LHCN-M2 (cell line): ENCODE data around the gene SETBP1. TPM values are rescaled to one million over a fixed set of nuclear protein-coding genes. Genes with fewer than 3 reads are reported as not detected.
"Not testable (repeated sequence)": the region's sequence is repeated elsewhere in the genome, so short reads cannot be mapped to it uniquely, and the experiment has no call there.

Experiments
- DNase-seq: peaks from one replicate; pipeline ENCODE4 v3.0.0-alpha.2; 2012; ENCODE audit warnings: low read depth
- total RNA-seq: library from RNA; depleted of rRNA; stranded (reverse); fragments of >200 nt; gene quantifications from 2 replicates; pipeline ENCODE4 v1.2.3, GENCODE V29; 2014

SETBP1 gene
- total RNA-seq, 1 experiment from 2014 or later, result 1.6 TPM

- no peak for DNase-seq
Observed at GRCh38 chr18:44704135-44704789, 23.6 kb downstream of the SETBP1 start.

GRCh38 chr18:44705075-44705675 lies 24.5 kb downstream of the SETBP1 start:
- no peak for DNase-seq

DNA sequence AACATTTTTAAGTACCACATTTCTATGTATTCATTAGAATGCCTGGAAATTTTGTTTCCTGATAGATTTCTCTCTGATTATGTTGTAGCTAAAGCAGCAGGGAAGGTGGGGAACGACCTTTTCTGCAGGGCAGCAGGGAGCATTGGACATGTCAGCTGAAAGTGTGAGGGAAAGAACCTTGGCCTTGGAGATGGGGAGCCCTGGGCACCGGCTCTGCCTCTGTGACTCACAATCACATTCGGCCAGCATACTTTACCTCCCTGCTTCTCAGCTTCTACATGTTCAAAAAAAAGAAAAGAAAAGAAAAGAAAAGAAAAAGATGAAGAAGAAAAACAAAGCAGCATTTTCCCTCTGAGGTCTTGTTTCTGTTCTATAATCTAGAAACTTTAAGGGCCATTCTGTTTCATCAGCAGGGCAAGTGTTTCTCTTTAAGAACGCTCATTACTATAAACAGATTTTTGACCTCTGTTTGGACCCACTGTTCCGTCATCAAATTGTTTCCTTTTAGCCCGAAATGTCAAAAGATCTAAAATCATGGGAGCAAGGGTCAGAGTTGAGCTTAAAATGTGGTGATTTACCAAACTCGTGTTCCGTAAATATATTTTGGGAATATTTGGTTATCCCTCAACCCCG lies 27.9 kb downstream of the SETBP1 start:
- no peak for DNase-seq

DNA sequence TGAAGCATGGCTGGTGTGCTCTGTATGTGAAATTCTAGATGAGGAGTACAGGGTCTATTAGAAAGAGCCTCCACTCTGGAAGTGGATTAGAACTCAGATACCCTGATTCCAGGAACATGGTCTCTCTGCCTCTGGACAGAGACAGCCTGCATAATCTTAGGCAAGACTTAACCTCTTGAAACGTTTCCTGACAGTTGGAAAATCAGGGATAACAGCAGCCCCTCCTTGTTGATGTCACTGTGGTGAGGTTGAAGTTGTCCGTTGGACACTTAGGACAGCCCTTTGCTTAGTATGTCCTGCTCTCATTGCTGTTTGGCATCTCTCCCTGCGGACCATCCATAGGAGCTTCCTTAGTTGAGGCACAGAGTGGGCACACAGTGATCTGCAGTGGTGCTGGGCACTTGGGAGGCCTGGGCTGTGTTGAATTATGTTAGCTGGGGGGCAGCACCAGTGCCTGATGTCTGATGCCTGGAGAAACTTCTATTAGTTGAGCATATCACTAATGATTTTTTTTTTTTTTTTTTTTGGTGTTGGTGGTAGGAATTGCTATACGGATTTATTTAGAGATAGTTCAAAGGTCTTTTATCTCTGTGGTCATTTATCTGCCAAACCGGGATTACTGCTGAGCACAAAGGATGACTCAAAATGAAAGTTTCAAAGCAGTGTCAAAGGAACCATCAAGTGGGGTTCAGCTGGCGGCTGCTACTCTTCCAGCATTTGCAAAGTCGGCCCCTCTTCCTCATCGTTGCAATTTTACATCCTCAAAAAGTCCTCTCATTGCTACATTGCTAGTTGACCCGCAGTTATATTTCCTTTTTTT lies 28.8 kb downstream of the SETBP1 start:
- DNase-seq, result peak; percentile 15

DNA sequence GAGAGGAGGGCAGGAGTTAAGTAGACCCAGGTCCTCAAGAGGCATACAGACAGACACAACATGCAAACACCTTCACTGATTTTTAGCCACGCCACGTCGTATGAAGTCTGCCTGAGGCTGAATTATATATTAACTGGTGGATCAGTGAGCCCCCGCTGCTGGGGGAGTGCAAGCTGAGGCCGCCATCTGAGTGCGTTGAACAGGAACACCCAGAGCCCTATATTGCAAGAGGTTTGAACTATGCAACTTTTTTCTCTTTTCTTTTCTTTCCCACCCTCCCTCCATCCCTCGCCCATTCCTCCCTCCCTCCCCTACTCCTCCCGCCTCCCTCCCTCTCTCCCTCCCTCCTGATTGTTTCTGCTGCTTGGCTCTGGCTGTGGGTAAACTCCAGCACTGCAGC lies 30.2 kb downstream of the SETBP1 start:
- DNase-seq, result no peak

- DNase-seq, result no peak
Observed at GRCh38 chr18:44712025-44712424, 31.3 kb downstream of the SETBP1 start.

DNA sequence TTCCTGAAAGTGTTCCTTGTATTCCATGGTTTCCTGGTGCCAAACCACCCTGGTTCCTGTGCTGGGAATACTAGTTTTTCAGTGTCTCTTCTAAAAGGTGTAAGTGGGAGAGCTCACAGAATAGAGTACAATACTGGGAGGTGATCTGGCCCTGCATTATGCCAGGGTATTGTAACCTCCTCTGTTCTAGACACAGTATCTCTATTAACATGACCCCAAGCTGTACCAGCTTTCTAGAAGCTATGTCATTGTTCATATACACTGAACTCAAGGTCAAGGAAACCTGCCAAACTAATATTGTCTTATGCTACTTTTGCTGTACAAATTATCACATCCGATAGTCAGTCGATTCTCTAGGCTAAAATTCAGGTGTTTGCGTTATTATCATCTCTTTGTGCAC lies 32.7 kb downstream of the SETBP1 start:
- no peak for DNase-seq

- no peak for DNase-seq
Observed at GRCh38 chr18:44714376-44714775, 33.7 kb downstream of the SETBP1 start.

DNA sequence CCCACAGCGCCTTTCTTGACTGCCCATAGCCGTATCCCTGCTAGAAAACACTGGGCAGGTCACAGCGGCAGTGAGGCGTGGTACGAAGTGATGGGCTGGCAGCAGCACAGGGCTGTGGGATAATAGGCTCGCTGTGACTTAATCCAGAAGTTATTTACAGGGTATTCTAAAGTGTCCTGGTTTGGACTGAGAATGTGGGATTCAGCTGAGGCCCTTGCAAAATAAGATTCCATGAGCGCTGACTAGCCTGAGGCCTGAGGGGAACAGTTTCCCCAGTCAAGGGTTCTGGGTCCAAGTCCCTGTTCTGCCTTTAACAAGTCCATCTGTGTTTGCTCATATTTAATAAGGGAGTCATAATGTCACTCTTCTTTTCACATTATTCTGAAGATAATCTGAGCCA lies 34.6 kb downstream of the SETBP1 start:
- DNase-seq, result peak; percentile 54

- DNase-seq, result peak; percentile 55
Observed at GRCh38 chr18:44715842-44716241, 35.2 kb downstream of the SETBP1 start.

- peak; percentile 11 for DNase-seq
Observed at GRCh38 chr18:44716697-44717163, 36.0 kb downstream of the SETBP1 start.

DNA sequence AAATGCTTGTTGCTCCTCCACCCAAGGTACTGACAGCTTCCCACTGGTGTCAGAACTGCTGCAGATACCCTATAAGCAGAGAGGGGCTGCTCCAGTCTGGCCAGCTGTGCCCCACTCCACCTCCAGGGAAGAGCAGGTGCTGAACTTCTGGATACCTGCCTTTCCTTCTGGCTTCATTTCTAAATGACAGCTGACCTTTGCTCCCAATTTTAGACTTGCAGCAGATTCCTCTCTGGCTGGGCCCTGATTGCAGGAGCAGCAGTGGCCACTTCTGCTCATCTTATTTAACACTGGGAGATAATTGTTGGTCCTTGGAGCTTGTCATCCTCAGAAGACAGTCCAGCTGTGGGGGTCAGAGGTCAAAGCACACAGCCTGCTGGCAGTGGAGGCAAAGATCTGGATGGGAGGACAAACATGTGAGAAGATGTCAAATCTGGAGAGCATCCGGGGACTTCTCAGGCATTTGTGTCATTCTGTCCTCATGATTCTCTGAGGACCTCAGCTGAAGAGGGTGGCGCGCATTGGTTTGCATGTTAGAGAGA lies 38.9 kb downstream of the SETBP1 start:
- no peak for DNase-seq

DNA sequence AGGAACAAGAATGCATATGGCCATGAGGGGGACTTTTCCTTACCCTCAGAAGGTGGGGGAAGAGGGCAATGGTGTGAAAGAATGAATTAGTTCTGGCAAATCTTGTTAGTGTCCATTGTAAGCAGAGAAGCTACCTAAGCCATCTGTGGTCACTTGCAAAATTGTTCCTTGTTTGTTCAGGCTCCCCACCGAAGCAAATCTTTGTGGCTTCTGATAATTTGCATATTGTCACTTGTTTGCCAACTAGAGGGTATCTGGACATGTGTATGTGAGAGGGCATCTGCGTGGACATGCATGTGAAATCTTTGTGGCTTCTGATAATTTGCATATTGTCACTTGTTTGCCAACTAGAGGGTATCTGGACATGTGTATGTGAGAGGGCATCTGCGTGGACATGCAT lies 41.1 kb downstream of the SETBP1 start:
- not testable (repeated sequence) for DNase-seq

DNA sequence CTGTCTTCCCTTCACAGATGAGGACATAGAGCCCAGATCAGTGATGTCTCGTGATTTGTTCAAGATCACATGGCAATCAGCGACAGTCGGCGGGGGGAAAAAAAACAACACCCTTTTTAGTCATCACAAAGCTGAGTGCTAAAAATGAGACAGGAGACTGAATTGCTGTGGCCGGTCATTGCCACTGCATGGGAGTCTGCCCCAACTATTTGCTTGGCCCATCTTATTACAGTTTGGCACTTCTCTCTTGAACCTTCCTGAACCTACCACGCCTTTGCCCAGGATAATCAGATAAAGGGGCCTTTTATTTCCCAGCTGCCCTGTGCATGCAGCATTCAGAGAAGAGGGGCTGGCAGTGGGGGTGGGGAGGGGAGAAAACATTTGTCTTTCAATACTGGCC lies 42.7 kb downstream of the SETBP1 start:
- DNase-seq, result no peak

DNA sequence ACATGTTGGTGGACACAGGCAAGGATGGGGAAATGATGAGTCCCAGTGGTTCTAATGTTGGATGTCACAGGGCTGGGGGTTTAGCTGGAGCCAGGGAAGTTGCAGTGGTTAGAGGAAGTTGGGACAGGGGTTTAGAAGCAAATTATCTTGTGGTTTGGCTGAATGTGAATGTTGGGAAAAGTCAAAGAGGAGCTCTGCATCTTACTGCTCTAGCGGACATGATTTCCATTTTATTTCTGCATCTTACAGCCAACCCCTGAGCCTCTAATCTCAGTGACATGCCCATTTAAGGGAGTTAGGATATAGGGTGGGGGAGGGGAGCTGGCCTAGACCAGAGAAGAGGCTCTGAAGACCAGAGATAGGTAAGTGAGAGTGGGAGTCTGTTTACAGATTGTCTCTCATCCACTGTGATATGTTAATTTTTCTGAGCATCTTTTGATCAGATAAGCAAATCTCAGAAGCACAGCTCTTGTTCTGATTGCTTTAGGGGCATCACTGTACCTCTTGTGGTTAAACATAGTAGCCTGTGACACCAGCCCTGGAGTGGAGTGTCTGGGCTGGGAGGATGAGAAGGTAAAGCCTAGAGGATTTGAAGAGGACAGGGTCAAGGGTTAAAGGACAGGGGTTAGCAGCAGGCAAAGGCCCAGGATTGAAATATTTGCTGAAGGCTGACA lies 43.6 kb downstream of the SETBP1 start:
- no peak for DNase-seq

DNA sequence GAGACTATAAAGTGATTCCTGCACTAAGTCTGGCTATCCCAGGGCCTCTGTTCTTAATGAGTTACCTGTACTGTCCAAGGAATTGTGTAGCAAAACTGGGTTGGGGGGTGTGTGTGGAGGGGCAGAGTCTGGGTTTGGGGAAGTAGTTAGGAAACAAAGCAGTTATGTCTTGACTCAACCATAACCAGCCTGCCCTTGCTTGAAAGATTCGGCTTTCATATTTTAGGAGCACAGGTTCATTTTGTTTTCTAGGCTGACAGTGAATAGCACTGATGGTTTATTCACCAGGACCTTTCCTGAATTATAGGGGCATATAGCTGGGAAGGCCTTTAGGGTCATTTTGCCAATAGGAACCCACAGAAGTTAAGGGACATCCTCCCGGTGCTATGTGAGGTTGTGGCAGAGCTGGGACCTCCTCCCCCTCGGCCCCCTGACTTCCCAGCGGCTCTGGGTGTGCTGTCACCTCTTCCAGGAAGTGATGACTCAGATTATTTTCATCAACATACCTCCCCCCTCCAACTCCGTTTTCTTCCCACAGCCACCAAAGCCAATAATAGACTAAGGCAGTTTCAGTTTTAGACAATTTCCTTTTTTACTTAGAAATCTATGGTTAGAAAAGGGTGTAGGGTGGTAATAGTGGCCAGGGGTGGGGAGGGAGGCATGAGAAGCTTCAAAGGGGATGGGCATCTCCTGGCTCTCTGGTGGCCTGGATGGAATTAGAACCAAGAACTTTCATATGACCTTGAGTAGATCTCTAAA lies 44.8 kb downstream of the SETBP1 start:
- DNase-seq, result peak; percentile 55

DNA sequence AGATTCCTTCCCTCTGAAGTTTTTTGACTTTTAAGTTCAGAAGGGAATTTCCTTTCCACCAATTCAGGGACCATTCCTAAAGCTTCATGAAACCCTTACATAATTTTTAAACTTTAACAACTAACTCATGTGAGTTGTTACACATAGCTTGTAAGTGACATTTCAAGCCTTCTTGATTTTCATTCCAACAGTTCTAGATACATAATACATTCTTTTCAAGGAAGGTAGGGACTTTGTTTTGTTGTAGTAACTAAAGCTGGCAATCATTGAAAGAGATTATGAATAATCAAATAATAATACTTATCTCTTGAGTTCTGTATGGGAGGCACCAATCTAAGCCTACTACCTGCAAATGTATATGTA lies 45.4 kb downstream of the SETBP1 start:
- DNase-seq, result no peak

DNA sequence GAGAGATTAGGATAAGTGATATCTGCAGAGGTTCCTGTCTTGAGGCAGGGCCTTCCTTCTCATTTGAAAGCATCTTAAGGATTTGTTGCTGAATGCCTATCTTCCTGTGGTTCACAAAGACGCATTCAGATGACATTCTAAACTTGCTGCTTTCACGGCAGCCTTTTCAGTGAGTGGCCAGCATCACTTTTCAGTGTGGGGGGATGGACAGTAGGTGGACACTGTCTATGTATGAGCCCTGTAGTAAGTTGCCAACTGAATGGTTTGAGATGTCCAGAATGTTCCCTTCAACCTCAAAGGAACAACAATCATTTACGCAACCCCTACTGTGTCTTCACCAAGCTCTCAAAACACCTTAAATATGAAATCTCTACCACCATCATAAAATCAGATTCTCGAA lies 46.6 kb downstream of the SETBP1 start:
- DNase-seq, result no peak

DNA sequence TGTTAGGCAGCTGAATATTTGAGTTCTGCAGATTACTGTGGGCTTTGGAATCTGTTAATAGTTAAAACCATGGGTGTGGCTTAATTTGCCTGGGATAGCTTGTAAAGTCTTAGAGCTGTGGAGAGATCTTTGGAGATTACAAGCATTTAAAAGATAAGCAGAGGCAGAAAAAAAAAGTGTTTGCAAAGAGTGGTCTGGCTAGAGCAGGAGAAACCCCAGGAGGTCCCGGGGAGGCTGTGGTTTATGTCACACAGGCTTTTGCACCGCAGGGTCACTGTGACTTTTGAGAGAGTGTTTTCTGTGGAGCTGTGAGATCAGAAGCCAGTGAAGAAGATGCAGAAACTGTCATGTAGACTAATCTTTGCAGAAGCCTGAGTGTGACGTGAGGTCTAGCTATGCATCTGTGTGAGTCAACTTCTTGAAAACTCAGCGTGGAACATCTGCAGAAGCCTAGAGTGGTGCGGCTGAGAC lies 49.0 kb downstream of the SETBP1 start:
- no peak for DNase-seq

DNA sequence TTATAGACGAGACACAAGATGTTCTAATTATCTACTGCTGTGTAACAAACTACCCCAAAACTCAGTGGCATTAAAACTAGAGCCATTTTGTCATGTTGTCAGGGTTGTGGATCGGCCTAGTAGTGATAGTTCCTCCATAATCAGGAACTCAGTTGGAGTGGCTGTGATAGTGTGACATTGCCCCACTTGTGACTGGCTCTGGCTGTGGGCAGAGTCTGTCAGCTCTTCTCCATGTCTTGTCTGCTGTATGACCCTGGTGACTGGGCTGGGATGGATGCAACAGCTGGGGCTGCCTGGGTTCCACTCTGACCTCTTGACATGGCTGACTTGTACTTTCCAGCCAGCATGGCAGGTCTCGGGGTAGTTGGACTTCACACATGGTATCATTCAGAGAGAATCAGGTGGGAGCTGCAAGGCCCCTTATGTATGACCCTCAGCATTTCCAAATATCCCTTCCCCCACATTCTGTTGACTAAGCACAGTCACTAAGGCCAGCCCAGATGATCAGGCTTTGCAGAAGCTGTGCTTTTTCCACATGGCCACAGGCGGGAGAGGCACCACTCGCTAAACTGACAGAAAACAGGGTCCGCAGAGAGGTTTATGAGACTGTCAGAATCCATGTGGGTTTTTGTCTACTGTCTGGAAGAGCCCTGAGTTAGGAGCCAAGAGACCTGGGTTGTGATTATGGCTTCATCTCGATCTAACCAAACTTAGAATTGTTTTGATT lies 50.3 kb downstream of the SETBP1 start:
- DNase-seq, result no peak
